HL-60 (cell line): Measurements from ENCODE around the gene NEDD4L.
"Not testable (repeated sequence)": the region's sequence is repeated elsewhere in the genome, so short reads cannot be mapped to it uniquely, and the experiment has no call there.

Source experiments
- DNase-seq, 2 experiments: peaks; one replicate each; pipeline ENCODE4 v3.0.0-alpha.2; 2010 to 2020; ENCODE audit warnings: low read depth in 1 of 2, low spot score in 1 of 2
- H3K27ac ChIP-seq: fragments of 250-450 bp; sonication (Bioruptor Pico); replicated peaks from 2 replicates; pipeline ENCODE4 v1.5.1; 2020; ENCODE audit warnings: mild to moderate bottlenecking, moderate library complexity
- H3K27me3 ChIP-seq: fragments of 250-450 bp; sonication (Bioruptor Pico); 2 replicates; pipeline ENCODE4 v1.5.1; 2021; ENCODE audit warnings: mild to moderate bottlenecking, moderate library complexity; ENCODE audit not compliant: insufficient read depth, poor library complexity, severe bottlenecking
- H3K4me3 ChIP-seq: replicated peaks from 2 replicates; pipeline ENCODE4 v1.5.1; 2011; ENCODE audit warnings: mild to moderate bottlenecking, control low read depth, low read length; ENCODE audit not compliant: insufficient read depth
- CTCF ChIP-seq: IDR thresholded peaks from one replicate; pipeline ENCODE4 v1.5.1; 2011; ENCODE audit warnings: low read length, control low read depth, inconsistent platforms; ENCODE audit not compliant: insufficient read depth
- GABPA ChIP-seq: IDR thresholded peaks from 2 replicates; pipeline ENCODE4 v1.6.1; 2012; ENCODE audit warnings: low read depth
- POLR2AphosphoS5 ChIP-seq: IDR thresholded peaks from 2 replicates; pipeline ENCODE4 v1.6.1; 2012; ENCODE audit warnings: low read depth
- REST ChIP-seq: IDR thresholded peaks from 2 replicates; pipeline ENCODE4 v1.6.1; 2012; ENCODE audit warnings: low read depth; ENCODE audit not compliant: insufficient replicate concordance
- SPI1 ChIP-seq: IDR thresholded peaks from 2 replicates; pipeline ENCODE4 v1.6.1; 2012; ENCODE audit warnings: low read depth, mild to moderate bottlenecking, borderline replicate concordance

The NEDD4L gene

DNA sequence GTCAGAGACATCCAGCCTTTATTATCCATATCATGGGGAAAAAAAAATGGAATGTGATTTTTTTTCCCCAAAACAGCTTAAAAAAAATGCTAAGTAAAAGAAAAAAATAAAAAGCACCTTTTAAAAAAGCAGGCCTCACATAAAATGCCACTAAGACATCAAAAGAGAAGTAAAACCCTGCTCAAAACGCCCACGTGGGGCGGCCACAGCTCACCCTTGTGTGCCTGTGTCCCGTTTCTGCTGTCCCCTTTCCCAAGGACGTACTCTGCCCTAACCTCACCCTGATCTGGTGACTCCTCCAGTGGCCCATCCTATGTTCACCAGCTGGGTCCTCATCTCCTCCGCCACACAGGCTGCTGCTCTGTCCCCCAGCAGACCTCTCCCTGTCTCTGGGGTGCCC is 125.4 kb downstream of the NEDD4L start:
- Histone ChIP-seq H3K27me3 (peaks cover 12% of the 10 kb centered on the region), H3K27ac (no peak overlapping the region), H3K4me3 (no peak overlapping the region)
- DNase-seq: no peak
- no peak for TF ChIP-seq GABPA

- peaks cover 12% of the 10 kb centered on the region for H3K27me3 ChIP-seq
- DNase-seq, H3K27ac ChIP-seq, H3K4me3 ChIP-seq: not testable (repeated sequence)
Measured at GRCh38 chr18:58170036-58170435, 126.0 kb downstream of the NEDD4L start.

DNA sequence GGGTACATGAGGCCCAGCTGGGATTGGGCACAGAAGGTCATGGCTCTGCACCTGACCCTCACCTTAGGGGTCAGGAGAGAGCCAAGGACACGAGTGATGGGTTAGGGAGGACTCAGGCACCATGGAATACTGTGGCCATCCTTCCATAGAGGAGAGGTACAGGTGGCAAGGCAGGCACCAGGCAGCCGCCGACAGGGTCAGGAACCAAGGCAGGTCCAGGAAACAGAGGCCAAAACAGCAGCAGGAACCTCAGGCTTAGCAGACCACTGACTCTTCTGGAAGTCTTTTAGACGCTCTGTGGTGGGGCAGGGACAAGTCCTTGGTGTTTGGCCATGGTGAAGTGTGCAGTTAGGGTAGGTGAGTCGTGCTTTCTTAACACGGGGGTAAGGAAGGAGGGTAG is 128.0 kb downstream of the NEDD4L start:
- no peak overlapping the region for H3K4me3 ChIP-seq
- DNase-seq: no peak
- no peak for TF ChIP-seq POLR2AphosphoS5
- no peak for TF ChIP-seq SPI1
- no peak for TF ChIP-seq GABPA
- TF ChIP-seq CTCF: no peak
- TF ChIP-seq REST: no peak

DNA sequence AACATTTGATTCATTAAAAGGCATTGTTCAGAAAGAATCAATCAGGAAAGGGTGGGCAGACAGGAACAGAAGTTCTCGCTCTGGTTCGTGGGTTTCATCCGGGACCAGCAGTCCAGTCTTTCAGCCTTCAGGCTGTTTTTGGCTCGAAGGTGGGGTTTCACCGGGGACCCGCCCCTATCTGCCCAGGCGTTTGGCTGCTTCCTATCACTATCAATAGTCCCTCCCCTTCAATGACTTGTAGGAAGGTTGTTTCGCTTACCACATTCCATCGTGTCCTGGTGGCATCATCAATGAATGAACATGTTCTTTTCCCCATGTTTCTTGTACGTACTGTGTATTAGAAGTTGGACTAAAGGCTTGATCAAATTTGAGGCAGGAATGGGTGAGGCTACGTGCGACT is 130.3 kb downstream of the NEDD4L start:
- Histone ChIP-seq H3K27ac (no peak overlapping the region), H3K4me3 (no peak overlapping the region), H3K27me3 (no peaks in the 10 kb centered on the region)
- TF ChIP-seq REST: no peak
- no peak for TF ChIP-seq CTCF
- TF ChIP-seq SPI1: no peak
- TF ChIP-seq GABPA: no peak
- no peak for TF ChIP-seq POLR2AphosphoS5
- DNase-seq: no peak

More for the DNA sequence above, 128.0 kb downstream of the NEDD4L start:
- peaks cover 7% of the 10 kb centered on the region for H3K27me3 ChIP-seq
- no peak overlapping the region for H3K27ac ChIP-seq

DNA sequence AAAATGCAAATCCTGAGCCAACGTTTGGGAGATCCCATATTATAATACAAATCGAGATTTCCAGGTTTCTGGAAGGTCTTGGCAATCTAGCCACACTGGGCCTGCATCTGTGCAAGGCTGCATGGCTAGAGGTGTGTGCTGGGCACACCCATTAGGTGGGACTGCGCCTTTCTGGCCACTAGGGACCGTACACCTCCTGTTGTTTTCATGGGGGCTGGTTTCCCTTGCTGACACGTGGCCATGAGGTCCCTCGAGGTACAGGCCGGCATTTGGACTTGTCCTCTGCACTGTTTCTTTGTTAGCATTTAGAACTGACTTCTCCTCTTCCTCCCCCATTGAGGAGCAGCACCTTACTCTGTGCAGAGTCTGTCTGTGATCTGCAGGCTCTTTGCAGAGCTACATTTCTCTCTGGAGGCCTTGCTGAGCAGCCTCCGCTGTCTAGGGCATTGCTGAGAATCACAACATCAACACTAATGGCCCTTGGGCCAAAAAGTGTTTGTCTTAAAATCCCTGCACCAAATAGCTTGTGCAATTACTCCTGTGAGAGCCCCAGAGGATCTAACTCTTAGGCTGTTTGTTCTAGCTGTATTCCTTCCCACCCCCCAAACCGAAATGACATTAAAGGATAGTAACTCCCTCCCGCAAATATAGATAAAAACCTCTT is 131.2 kb downstream of the NEDD4L start:
- TF ChIP-seq POLR2AphosphoS5 (no peak), GABPA (no peak), CTCF (no peak), REST (no peak), SPI1 (no peak)
- Histone ChIP-seq H3K4me3 (no peak overlapping the region), H3K27ac (no peak overlapping the region), H3K27me3 (no peaks in the 10 kb centered on the region)
- no peak for DNase-seq
